ENCODE results near the gene PCBP3. TPM values are rescaled to one million over a fixed set of nuclear protein-coding genes. Genes with fewer than 3 reads are reported as not detected.

PCBP3 gene
- total and polyA plus RNA-seq, 2 of the 13 experiments (the other 11 are each of a cell fraction or from before 2014, with no cell fraction given) = not detected

GRCh38 chr21:45875881-45876280, 232.4 kb downstream of the PCBP3 start:
- no peaks in the 10 kb centered on the region for H3K9me3 ChIP-seq (ENCODE audit: low read length)
- no peaks in the 10 kb centered on the region for H3K79me2 ChIP-seq (ENCODE audit: insufficient read depth, low read length)
- H3K27ac ChIP-seq (ENCODE audit: extremely low read length, insufficient read depth, low read length) = no peak overlapping the region
- H3K4me2 ChIP-seq (ENCODE audit: low read depth, low read length) = no peak overlapping the region
- H3K36me3 ChIP-seq (replicated peaks in 1 of 2; ENCODE audit: control insufficient read depth in 1 of 2, insufficient read depth in 2 of 2, low read length in 2 of 2) = no peaks in the 10 kb centered on the region
- no CpG with 5 or more reads among the region's 12 CpGs for WGBS (ENCODE audit: low lambda C conversion rate)
- DNase-seq (ENCODE audit: low spot score) (no peak), FAIRE-seq (no peak), ATAC-seq (no peak)
- 0 out of 2 replicates have a peak, but pooled peaks cover 9% of the 10 kb centered on the region for H3K4me1 ChIP-seq (ENCODE audit: insufficient read depth, low read length)
- in situ Hi-C loops (cut with HindIII; ENCODE audit: extremely low pct_ligation_motif_present, low pct_unique_long_range_greater_than_20kb) = no loop called here
- H4K20me1 ChIP-seq (ENCODE audit: insufficient read depth, low read length) = no peaks in the 10 kb centered on the region
- H3K4me3 ChIP-seq (replicated peaks in 1 of 3; ENCODE audit: insufficient read depth in 1 of 3, low read depth in 2 of 3, low read length in 3 of 3) = no peak overlapping the region
- H2AFZ ChIP-seq (ENCODE audit: low read length) = no peak overlapping the region
- ChIA-PET POLR2A (no interaction called here), CTCF (ENCODE audit: low intra/inter-chr PET ratio, low total read pairs) (no interaction called here)
- BruUV-seq (replicated peaks) = no TSS peak
- no peak for TF ChIP-seq ZNF234 (CRISPR knock-in tag; conservative IDR thresholded peaks at IDR 0.05)
- TF ChIP-seq ZNF850 (CRISPR knock-in tag; conservative IDR thresholded peaks at IDR 0.05) = no peak
- no peak overlapping the region for H3K9ac ChIP-seq (ENCODE audit: insufficient read depth, low read depth, low read length)
- H3K27me3 ChIP-seq (ENCODE audit: control insufficient read depth in 1 of 2, insufficient read depth in 2 of 2, low read length in 2 of 2) = peaks cover 16 to 84% of the 10 kb centered on the region in 2 experiments
- intact Hi-C loops (cut with micrococcal nuclease; ENCODE audit: unreplicated experiment) = no loop called here

GRCh38 chr21:45876381-45877170, 233.1 kb downstream of the PCBP3 start:
- in situ Hi-C loops (cut with HindIII; ENCODE audit: extremely low pct_ligation_motif_present, low pct_unique_long_range_greater_than_20kb) (no loop called here), intact Hi-C loops (cut with micrococcal nuclease; ENCODE audit: unreplicated experiment) (no loop called here)
- DNase-seq (ENCODE audit: low spot score) (no peak), ATAC-seq (no peak), FAIRE-seq (no peak)
- H3K9me3 ChIP-seq (ENCODE audit: low read length) = no peaks in the 10 kb centered on the region
- H3K4me3 ChIP-seq (replicated peaks in 1 of 3; ENCODE audit: insufficient read depth in 1 of 3, low read depth in 2 of 3, low read length in 3 of 3) = no peak overlapping the region
- no peak overlapping the region for H3K27ac ChIP-seq (ENCODE audit: extremely low read length, insufficient read depth, low read length)
- H3K36me3 ChIP-seq (replicated peaks in 1 of 2; ENCODE audit: control insufficient read depth in 1 of 2, insufficient read depth in 2 of 2, low read length in 2 of 2) = no peaks in the 10 kb centered on the region
- ChIA-PET POLR2A (no interaction called here), CTCF (ENCODE audit: low intra/inter-chr PET ratio, low total read pairs) (no interaction called here)
- no peak overlapping the region for H2AFZ ChIP-seq (ENCODE audit: low read length)
- H3K27me3 ChIP-seq (ENCODE audit: control insufficient read depth in 1 of 2, insufficient read depth in 2 of 2, low read length in 2 of 2) = peaks cover 16 to 78% of the 10 kb centered on the region in 2 experiments
- no TSS peak for BruUV-seq (replicated peaks)
- H3K9ac ChIP-seq (ENCODE audit: insufficient read depth, low read depth, low read length) = no peak overlapping the region
- H3K79me2 ChIP-seq (ENCODE audit: insufficient read depth, low read length) = no peaks in the 10 kb centered on the region
- no peak overlapping the region for H3K4me2 ChIP-seq (ENCODE audit: low read depth, low read length)
- no peaks in the 10 kb centered on the region for H4K20me1 ChIP-seq (ENCODE audit: insufficient read depth, low read length)
- H3K4me1 ChIP-seq (ENCODE audit: insufficient read depth, low read length) = 0 out of 2 replicates have a peak, but pooled peaks cover 9% of the 10 kb centered on the region
- WGBS (ENCODE audit: low lambda C conversion rate) = 31% methylated on average over 13 of the region's 28 CpGs
- TF ChIP-seq PLRG1 (conservative IDR thresholded peaks at IDR 0.05) (no peak), RBAK (CRISPR knock-in tag; IDR thresholded peaks at IDR 0.05) (no peak), POGK (CRISPR knock-in tag; conservative IDR thresholded peaks at IDR 0.05) (no peak), JUN (CRISPR knock-in tag; IDR thresholded peaks at IDR 0.05) (no peak), FOXP1 (IDR thresholded peaks at IDR 0.05) (no peak), FOXP1 (CRISPR knock-in tag; IDR thresholded peaks at IDR 0.05) (no peak), MATR3 (CRISPR knock-in tag; IDR thresholded peaks at IDR 0.05) (no peak), FOXO4 (CRISPR knock-in tag; conservative IDR thresholded peaks at IDR 0.05) (no peak), HNRNPUL1 (IDR thresholded peaks at IDR 0.05; ENCODE audit: low read depth, low read length) (no peak), ZNF30 (CRISPR knock-in tag; IDR thresholded peaks at IDR 0.05) (no peak), ZNF143 (CRISPR knock-in tag; IDR thresholded peaks at IDR 0.05) (no peak), KMT2A (CRISPR knock-in tag; IDR thresholded peaks at IDR 0.05) (no peak), NFKB2 (CRISPR knock-in tag; IDR thresholded peaks at IDR 0.05; ENCODE audit: borderline replicate concordance) (no peak), MNT (IDR thresholded peaks at IDR 0.05) (no peak)

Measured in HepG2 (cell line).